GM23338 (cell line): ENCODE data around the gene ST8SIA3.

Source experiments
- EZH2 ChIP-seq: fragments of 200-600 bp; sonication (generic); IDR thresholded peaks from one replicate; pipeline ENCODE4 v1.8.0; 2017; ENCODE audit warnings: antibody characterized with exemption, mild to moderate bottlenecking, low read depth; ENCODE audit not compliant: unreplicated experiment
- POLR2AphosphoS5 ChIP-seq: IDR thresholded peaks from 2 replicates; pipeline ENCODE4 v1.6.1; 2016; ENCODE audit warnings: antibody characterized with exemption, low read depth
- TF ChIP-seq, protein P1 (sequence below), 2 experiments: fragments of 200-600 bp in 1 of 2; sonication (generic) in 1 of 2; conservative IDR thresholded peaks; 2 replicates each; pipeline versions ENCODE4 v1.5.1 to v1.6.1; 2016 to 2017; ENCODE audit warnings: antibody characterized with exemption in 2 of 2, low read depth in 2 of 2, mild to moderate bottlenecking in 2 of 2, moderate library complexity in 1 of 2

DNA sequence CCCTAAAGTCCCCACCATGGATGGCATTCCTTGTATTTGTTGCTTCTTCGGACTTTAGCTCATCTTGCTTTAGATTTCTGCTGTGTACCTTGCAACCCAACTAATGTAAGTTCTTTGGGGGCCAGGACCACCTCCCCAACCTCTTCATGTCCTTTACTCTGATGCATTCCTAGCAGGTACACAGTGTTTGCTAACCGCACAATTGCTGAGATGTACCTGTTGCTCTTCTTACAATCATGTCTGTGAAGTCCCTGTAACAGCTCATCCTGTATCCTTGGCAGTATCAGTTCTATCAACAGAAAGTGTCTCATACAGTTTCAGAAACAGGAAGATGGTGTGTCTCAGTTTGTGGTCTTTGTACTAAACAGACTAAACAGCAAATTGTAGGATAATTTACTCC, 24.1 kb downstream of the ST8SIA3 start:
- TF ChIP-seq, protein P1, sequence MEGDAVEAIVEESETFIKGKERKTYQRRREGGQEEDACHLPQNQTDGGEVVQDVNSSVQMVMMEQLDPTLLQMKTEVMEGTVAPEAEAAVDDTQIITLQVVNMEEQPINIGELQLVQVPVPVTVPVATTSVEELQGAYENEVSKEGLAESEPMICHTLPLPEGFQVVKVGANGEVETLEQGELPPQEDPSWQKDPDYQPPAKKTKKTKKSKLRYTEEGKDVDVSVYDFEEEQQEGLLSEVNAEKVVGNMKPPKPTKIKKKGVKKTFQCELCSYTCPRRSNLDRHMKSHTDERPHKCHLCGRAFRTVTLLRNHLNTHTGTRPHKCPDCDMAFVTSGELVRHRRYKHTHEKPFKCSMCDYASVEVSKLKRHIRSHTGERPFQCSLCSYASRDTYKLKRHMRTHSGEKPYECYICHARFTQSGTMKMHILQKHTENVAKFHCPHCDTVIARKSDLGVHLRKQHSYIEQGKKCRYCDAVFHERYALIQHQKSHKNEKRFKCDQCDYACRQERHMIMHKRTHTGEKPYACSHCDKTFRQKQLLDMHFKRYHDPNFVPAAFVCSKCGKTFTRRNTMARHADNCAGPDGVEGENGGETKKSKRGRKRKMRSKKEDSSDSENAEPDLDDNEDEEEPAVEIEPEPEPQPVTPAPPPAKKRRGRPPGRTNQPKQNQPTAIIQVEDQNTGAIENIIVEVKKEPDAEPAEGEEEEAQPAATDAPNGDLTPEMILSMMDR (conservative IDR thresholded peaks at IDR 0.05; ENCODE audit: low read depth in 2 of 2): no peak
- TF ChIP-seq EZH2 (no peak), POLR2AphosphoS5 (no peak)
